Erythroblast (primary cell): ENCODE data around the gene TMEM190.

ENCODE experiments used
- GATA1 ChIP-seq: IDR thresholded peaks from 2 replicates; pipeline ENCODE4 v1.6.1; 2011; ENCODE audit warnings: low read depth, mild to moderate bottlenecking, control low read depth, low read length, moderate library complexity
- POLR2A ChIP-seq: IDR thresholded peaks from 2 replicates; pipeline ENCODE4 v1.6.1; 2011; ENCODE audit warnings: mild to moderate bottlenecking, low read length

DNA sequence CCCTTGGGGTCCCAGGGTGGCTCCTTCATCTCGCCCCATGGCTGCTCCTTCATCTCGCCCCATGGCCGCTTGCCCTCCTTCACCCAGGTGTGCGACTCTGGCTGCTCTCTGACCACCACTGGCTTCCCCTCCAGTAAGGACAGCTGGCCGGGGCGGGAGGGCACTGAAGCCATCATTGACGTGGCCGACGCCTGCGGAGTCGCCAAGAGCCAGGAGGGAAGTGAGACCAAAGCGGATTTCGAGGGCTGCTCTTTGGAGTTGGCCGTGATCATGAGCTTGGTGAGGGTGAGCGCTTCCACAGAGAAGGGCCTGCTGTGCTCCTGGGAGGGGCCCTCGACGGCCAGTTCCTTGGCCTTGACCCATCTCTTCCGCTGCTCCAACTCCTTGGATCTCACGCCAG, 18.1 kb upstream of the TMEM190 start:
- TF ChIP-seq POLR2A = no peak
- no peak for TF ChIP-seq GATA1
